Transverse colon (tissue), 4 donors: Measurements from ENCODE around the gene C16orf95.

Source experiments
- POLR2A ChIP-seq: fragments of 450-650 bp; IDR thresholded peaks from one replicate; pipeline ENCODE4 v1.6.1; 2016; ENCODE audit warnings: antibody characterized with exemption, mild to moderate bottlenecking, moderate library complexity
- POLR2AphosphoS5 ChIP-seq, 3 donors: sonication (generic); formaldehyde crosslinking; IDR thresholded peaks; one replicate each; pipeline ENCODE4 v1.6.1; 2016; ENCODE audit warnings: antibody characterized with exemption in 3 of 3
- TF ChIP-seq, protein P1 (sequence below), 5 experiments: fragments of 200-600 bp in 3 of 5; fragments of 450-650 bp in 2 of 5; sonication (generic) in 3 of 5; IDR thresholded peaks; 1 replicate in 2 of 5; 2 replicates in 3 of 5; pipeline ENCODE4 v1.5.1; 2016 to 2017; ENCODE audit warnings: antibody characterized with exemption in 5 of 5, inconsistent platforms in 3 of 5, mild to moderate bottlenecking in 2 of 5, moderate library complexity in 1 of 5

DNA sequence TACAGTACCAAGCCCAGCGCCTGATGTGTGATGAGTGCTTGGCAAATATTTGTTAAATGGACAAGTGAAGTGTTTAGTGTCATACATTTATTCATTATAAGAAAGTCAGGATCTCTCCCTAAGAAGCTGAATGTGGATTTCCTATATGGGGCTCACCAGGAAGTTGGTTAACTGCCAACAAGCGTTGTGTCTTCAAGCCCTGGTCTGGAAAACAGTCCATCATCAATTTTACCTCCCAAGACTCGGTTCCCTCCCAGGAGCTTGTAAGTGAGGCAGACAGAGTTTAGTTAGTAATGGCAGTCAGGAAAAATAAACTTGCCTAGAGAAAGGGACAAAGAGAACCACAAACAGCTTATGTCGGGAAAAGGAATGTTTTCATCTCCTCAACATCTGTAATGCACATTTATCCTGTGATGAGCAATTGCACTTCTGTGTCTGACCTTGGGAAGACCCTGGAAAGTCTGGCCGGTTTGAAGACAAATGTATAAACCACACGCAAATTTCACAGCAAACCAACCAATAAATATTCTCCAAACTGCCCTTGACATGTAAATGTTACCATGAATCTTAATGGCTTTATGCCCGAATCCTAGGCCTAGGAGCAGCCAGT is 28.3 kb downstream of the C16orf95 start:
- TF ChIP-seq, protein P1, sequence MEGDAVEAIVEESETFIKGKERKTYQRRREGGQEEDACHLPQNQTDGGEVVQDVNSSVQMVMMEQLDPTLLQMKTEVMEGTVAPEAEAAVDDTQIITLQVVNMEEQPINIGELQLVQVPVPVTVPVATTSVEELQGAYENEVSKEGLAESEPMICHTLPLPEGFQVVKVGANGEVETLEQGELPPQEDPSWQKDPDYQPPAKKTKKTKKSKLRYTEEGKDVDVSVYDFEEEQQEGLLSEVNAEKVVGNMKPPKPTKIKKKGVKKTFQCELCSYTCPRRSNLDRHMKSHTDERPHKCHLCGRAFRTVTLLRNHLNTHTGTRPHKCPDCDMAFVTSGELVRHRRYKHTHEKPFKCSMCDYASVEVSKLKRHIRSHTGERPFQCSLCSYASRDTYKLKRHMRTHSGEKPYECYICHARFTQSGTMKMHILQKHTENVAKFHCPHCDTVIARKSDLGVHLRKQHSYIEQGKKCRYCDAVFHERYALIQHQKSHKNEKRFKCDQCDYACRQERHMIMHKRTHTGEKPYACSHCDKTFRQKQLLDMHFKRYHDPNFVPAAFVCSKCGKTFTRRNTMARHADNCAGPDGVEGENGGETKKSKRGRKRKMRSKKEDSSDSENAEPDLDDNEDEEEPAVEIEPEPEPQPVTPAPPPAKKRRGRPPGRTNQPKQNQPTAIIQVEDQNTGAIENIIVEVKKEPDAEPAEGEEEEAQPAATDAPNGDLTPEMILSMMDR (IDR thresholded peaks at IDR 0.05) = no peak
- TF ChIP-seq POLR2A (no peak), POLR2AphosphoS5 (IDR thresholded peaks at IDR 0.05) (no peak)
